Renal cortical epithelial cell (primary cell): ENCODE measurements around the gene FEV. TPM values are rescaled to one million over a fixed set of nuclear protein-coding genes. Genes with fewer than 3 reads are reported as not detected.
"Not testable (repeated sequence)": the region's sequence is repeated elsewhere in the genome, so short reads cannot be mapped to it uniquely, and the experiment has no call there.

Experiments used
- DNase-seq: peaks from one replicate; pipeline ENCODE4 v3.0.0-alpha.2; 2011; ENCODE audit warnings: low read depth
- total RNA-seq: library from RNA; depleted of rRNA; stranded (reverse); fragments of >200 nt; gene quantifications from 2 replicates; pipeline ENCODE4 v1.2.3, GENCODE V29; 2014

FEV gene
- total RNA-seq, 1 donor from 2014 or later = not detected

DNA sequence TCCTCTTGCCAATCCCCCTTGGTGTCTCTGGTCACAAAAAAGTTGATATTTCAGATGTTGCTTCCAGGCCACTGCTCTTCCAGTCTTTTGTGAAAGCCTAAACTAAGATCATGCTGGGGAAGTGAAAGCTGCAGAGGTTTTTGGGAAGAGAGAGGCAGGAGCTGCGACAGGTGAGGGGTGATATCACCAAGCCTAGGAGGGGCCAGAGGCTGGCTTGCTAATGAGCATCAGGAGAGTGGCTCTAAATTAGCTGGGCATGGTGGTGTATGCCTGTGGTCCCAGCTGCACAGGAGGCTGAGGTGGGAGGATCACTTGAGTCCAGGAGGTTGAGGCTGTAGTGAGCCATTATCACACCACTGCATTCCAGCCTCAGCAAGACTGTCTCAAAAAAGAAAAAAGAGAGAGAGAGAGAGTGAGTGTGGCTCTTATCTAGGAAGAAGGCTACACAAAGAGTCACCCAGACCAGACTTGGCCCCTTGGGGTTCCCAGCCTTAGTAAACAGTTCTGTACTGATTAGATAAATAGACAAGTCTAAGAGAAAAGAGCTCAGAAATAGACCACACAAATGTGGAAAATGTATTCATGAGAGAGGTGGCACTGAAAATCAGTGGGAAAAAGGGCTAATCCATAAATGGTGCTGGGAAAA, 40.1 kb downstream of the FEV start:
- no peak for DNase-seq

GRCh38 chr2:218931751-218932150, 53.2 kb downstream of the FEV start:
- DNase-seq = not testable (repeated sequence)

Other genes with a start within 250 kb of the FEV start
- 18.6 and 42.8 TPM in 2 replicates for gene CYP27A1, start 203.0 kb downstream of the FEV start, total RNA-seq
- not detected in 2 replicates for gene PRKAG3, start 153.4 kb downstream of the FEV start, total RNA-seq
- gene WNT6, start 125.4 kb downstream of the FEV start, total RNA-seq = 3.5 TPM in 1 of 2 replicates, not detected in the other
- 13.5 and 21.5 TPM in 2 replicates for gene WNT10A, start 104.3 kb downstream of the FEV start, total RNA-seq
- gene CDK5R2, start 25.5 kb downstream of the FEV start, total RNA-seq = 0.10 TPM in 1 of 2 replicates, not detected in the other
- gene CRYBA2, start 8.2 kb upstream of the FEV start, total RNA-seq = not detected in 2 replicates
- 0.65 TPM in 1 of 2 replicates, not detected in the other for gene CFAP65, start 56.3 kb upstream of the FEV start, total RNA-seq
- gene IHH, start 75.7 kb upstream of the FEV start, total RNA-seq = 0.25 TPM in 1 of 2 replicates, not detected in the other
- gene NHEJ1, start 175.6 kb upstream of the FEV start, total RNA-seq = 18.4 and 24.6 TPM in 2 replicates
- gene SLC23A3, start 184.8 kb upstream of the FEV start, total RNA-seq = 1.0 and 1.6 TPM in 2 replicates
- gene CNPPD1, start 191.7 kb upstream of the FEV start, total RNA-seq = 39.1 and 46.3 TPM in 2 replicates
- gene RETREG2, start 193.1 kb upstream of the FEV start, total RNA-seq = 65.6 and 73.5 TPM in 2 replicates
- 18.4 and 30.9 TPM in 2 replicates for gene ZFAND2B, start 221.6 kb upstream of the FEV start, total RNA-seq
- gene ABCB6, start 233.8 kb upstream of the FEV start, total RNA-seq = 17.2 and 23.9 TPM in 2 replicates
- 21.2 and 78.7 TPM in 2 replicates for gene ATG9A, start 244.5 kb upstream of the FEV start, total RNA-seq
- gene ANKZF1, start 244.6 kb upstream of the FEV start, total RNA-seq = 35.8 and 53.4 TPM in 2 replicates